Muscle layer of duodenum (tissue), 2 donors: Measurements from ENCODE around the gene DNAJC8.

Experiments
- H3K27ac ChIP-seq: one replicate; pipeline ENCODE4 v1.7.0; 2013; ENCODE audit warnings: mild to moderate bottlenecking, low read length
- H3K27me3 ChIP-seq: one replicate; pipeline ENCODE4 v1.7.0; 2013; ENCODE audit warnings: low read depth, mild to moderate bottlenecking, control low read depth, low read length
- H3K36me3 ChIP-seq, 2 donors: one replicate each; pipeline ENCODE4 v1.7.0; 2013; ENCODE audit warnings: low read length in 2 of 2, control low read depth in 1 of 2, mild to moderate bottlenecking in 1 of 2; ENCODE audit not compliant: insufficient read depth in 2 of 2, control insufficient read depth in 1 of 2
- H3K4me1 ChIP-seq, 2 donors: one replicate each; pipeline ENCODE4 v1.7.0; 2013; ENCODE audit warnings: low read length in 2 of 2, mild to moderate bottlenecking in 2 of 2, control low read depth in 1 of 2, moderate library complexity in 1 of 2; ENCODE audit not compliant: insufficient read depth in 2 of 2, control insufficient read depth in 1 of 2
- H3K4me3 ChIP-seq, 2 donors: one replicate each; pipeline ENCODE4 v1.7.0; 2013; ENCODE audit warnings: low read length in 2 of 2, low read depth in 1 of 2, mild to moderate bottlenecking in 1 of 2
- H3K9me3 ChIP-seq, 2 donors: one replicate each; pipeline ENCODE4 v1.7.0; 2013; ENCODE audit warnings: low read length in 2 of 2, control low read depth in 1 of 2, mild to moderate bottlenecking in 1 of 2; ENCODE audit not compliant: control insufficient read depth in 1 of 2
- donor health status: healthy.

Gene DNAJC8

GRCh38 chr1:28233264-28233606 lies 406 bp upstream of the DNAJC8 start:
- Histone ChIP-seq H3K4me3 (peak overlapping the region in 1 of 2 donors; percentile 99), H3K27me3 (no peaks in the 10 kb centered on the region), H3K27ac (no peak overlapping the region), H3K9me3 (no peaks in the 10 kb centered on the region), H3K4me1 (peaks cover 10 to 34% of the 10 kb centered on the region in 2 donors), H3K36me3 (peaks cover 11 to 14% of the 10 kb centered on the region in 2 donors)

GRCh38 chr1:28229996-28230395 lies 2.8 kb downstream of the DNAJC8 start:
- Histone ChIP-seq H3K27me3 (no peaks in the 10 kb centered on the region), H3K36me3 (peaks cover 9 to 42% of the 10 kb centered on the region in 2 donors), H3K9me3 (no peaks in the 10 kb centered on the region), H3K4me3 (no peak overlapping the region), H3K4me1 (peaks cover 0 to 20% of the 10 kb centered on the region in 2 donors), H3K27ac (no peak overlapping the region)

GRCh38 chr1:28229089-28229488 lies 3.7 kb downstream of the DNAJC8 start:
- no peaks in the 10 kb centered on the region for H3K9me3 ChIP-seq
- peaks cover 0 to 20% of the 10 kb centered on the region in 2 donors for H3K4me1 ChIP-seq
- peaks cover 14 to 48% of the 10 kb centered on the region in 2 donors for H3K36me3 ChIP-seq
- H3K4me3 ChIP-seq, result no peak overlapping the region
- no peaks in the 10 kb centered on the region for H3K27me3 ChIP-seq
- no peak overlapping the region for H3K27ac ChIP-seq

GRCh38 chr1:28213315-28213714 lies 19.5 kb downstream of the DNAJC8 start:
- H3K27me3 ChIP-seq, result no peaks in the 10 kb centered on the region
- H3K4me3 ChIP-seq, result no peak overlapping the region
- peaks cover 19 to 23% of the 10 kb centered on the region in 2 donors for H3K36me3 ChIP-seq
- no peaks in the 10 kb centered on the region for H3K4me1 ChIP-seq
- H3K9me3 ChIP-seq, result no peaks in the 10 kb centered on the region
- no peak overlapping the region for H3K27ac ChIP-seq

GRCh38 chr1:28209700-28210099 lies 23.1 kb downstream of the DNAJC8 start:
- peaks cover 19 to 38% of the 10 kb centered on the region in 2 donors for H3K36me3 ChIP-seq
- H3K27ac ChIP-seq, result no peak overlapping the region
- no peak overlapping the region for H3K4me3 ChIP-seq
- H3K4me1 ChIP-seq, result no peaks in the 10 kb centered on the region
- H3K9me3 ChIP-seq, result no peaks in the 10 kb centered on the region
- no peaks in the 10 kb centered on the region for H3K27me3 ChIP-seq

- Histone ChIP-seq H3K27ac (no peak overlapping the region), H3K9me3 (no peaks in the 10 kb centered on the region), H3K4me3 (no peak overlapping the region), H3K27me3 (no peaks in the 10 kb centered on the region), H3K4me1 (no peaks in the 10 kb centered on the region), H3K36me3 (peaks cover 25 to 41% of the 10 kb centered on the region in 2 donors)
These were observed 23.9 kb downstream of the DNAJC8 start for GRCh38 chr1:28208818-28209441.

GRCh38 chr1:28205243-28205642 lies 27.6 kb downstream of the DNAJC8 start:
- Histone ChIP-seq H3K36me3 (peaks cover 28 to 62% of the 10 kb centered on the region in 2 donors), H3K9me3 (no peaks in the 10 kb centered on the region), H3K4me1 (no peaks in the 10 kb centered on the region), H3K4me3 (no peak overlapping the region), H3K27me3 (no peaks in the 10 kb centered on the region), H3K27ac (no peak overlapping the region)

GRCh38 chr1:28200234-28200873 lies 32.5 kb downstream of the DNAJC8 start:
- H3K36me3 ChIP-seq, result peaks cover 32 to 63% of the 10 kb centered on the region in 2 donors
- H3K9me3 ChIP-seq, result no peaks in the 10 kb centered on the region
- H3K27me3 ChIP-seq, result no peaks in the 10 kb centered on the region
- H3K4me3 ChIP-seq, result no peak overlapping the region
- no peaks in the 10 kb centered on the region for H3K4me1 ChIP-seq
- H3K27ac ChIP-seq, result no peak overlapping the region

GRCh38 chr1:28199328-28200233 lies 33.2 kb downstream of the DNAJC8 start:
- Histone ChIP-seq H3K4me1 (no peaks in the 10 kb centered on the region), H3K4me3 (no peak overlapping the region), H3K36me3 (peaks cover 32 to 55% of the 10 kb centered on the region in 2 donors), H3K9me3 (no peaks in the 10 kb centered on the region), H3K27me3 (no peaks in the 10 kb centered on the region), H3K27ac (no peak overlapping the region)

- Histone ChIP-seq H3K36me3 (peaks cover 18 to 38% of the 10 kb centered on the region in 2 donors), H3K9me3 (no peaks in the 10 kb centered on the region), H3K4me1 (no peaks in the 10 kb centered on the region), H3K4me3 (no peak overlapping the region), H3K27me3 (no peaks in the 10 kb centered on the region), H3K27ac (no peak overlapping the region)
These were observed 35.0 kb downstream of the DNAJC8 start for GRCh38 chr1:28197682-28198415.

GRCh38 chr1:28196330-28196729 lies 36.5 kb downstream of the DNAJC8 start:
- Histone ChIP-seq H3K36me3 (peaks cover 16 to 33% of the 10 kb centered on the region in 2 donors), H3K27ac (no peak overlapping the region), H3K4me3 (no peak overlapping the region), H3K27me3 (no peaks in the 10 kb centered on the region), H3K9me3 (no peaks in the 10 kb centered on the region), H3K4me1 (no peaks in the 10 kb centered on the region)
